Transverse colon (tissue), 4 donors: ENCODE data around the gene CSAG2.
"Not testable (repeated sequence)": the region's sequence is repeated elsewhere in the genome, so short reads cannot be mapped to it uniquely, and the experiment has no call there.

ENCODE experiments used
- CTCF ChIP-seq, 5 experiments: fragments of 200-600 bp in 3 of 5; fragments of 450-650 bp in 2 of 5; sonication (generic) in 3 of 5; IDR thresholded peaks; 1 replicate in 2 of 5; 2 replicates in 3 of 5; pipeline ENCODE4 v1.5.1; 2016 to 2017; ENCODE audit warnings: antibody characterized with exemption in 5 of 5, inconsistent platforms in 3 of 5, mild to moderate bottlenecking in 2 of 5, moderate library complexity in 1 of 5
- POLR2A ChIP-seq: fragments of 450-650 bp; IDR thresholded peaks from one replicate; pipeline ENCODE4 v1.6.1; 2016; ENCODE audit warnings: antibody characterized with exemption, mild to moderate bottlenecking, moderate library complexity
- POLR2AphosphoS5 ChIP-seq, 3 donors: sonication (generic); formaldehyde crosslinking; IDR thresholded peaks; one replicate each; pipeline ENCODE4 v1.6.1; 2016; ENCODE audit warnings: antibody characterized with exemption in 3 of 3

DNA sequence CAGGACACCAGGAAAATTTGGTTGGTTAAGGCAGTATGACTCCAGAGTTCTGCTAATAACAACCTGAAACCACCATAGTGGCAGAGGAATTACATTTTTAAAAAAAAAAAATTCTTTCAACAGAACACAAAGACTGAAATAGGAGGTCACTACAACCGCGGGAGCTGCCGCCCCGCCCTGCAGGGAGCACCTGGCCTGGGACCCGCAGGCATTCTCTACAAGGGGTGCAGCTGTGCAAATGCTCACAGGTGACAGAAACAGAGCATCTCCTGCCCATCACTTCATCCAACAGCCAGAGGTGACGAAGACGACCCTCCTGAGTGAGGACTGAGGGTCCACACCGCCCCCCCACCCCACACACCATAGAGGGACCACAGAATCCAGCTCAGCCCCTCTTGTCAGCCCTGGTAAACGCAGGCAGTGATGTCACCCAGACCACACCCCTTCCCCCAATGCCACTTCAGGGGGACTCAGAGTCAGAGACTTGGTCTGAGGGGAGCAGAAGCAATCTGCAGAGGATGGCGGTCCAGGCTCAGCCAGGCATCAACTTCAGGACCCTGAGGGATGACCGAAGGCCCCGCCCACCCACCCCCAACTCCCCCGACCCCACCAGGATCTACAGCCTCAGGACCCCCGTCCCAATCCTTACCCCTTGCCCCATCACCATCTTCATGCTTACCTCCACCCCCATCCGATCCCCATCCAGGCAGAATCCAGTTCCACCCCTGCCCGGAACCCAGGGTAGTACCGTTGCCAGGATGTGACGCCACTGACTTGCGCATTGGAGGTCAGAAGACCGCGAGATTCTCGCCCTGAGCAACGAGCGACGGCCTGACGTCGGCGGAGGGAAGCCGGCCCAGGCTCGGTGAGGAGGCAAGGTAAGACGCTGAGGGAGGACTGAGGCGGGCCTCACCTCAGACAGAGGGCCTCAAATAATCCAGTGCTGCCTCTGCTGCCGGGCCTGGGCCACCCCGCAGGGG lies 10.8 kb downstream of the CSAG2 start, which contains the start of gene MAGEA3:
- TF ChIP-seq CTCF (IDR thresholded peaks at IDR 0.05); POLR2A; POLR2AphosphoS5 (IDR thresholded peaks at IDR 0.05): not testable (repeated sequence)
